MCF 10A (cell line): ENCODE data around the gene DFFA. TPM values are rescaled to one million over a fixed set of nuclear protein-coding genes. Genes with fewer than 3 reads are reported as not detected.
A peak's percentile ranks its signal among the peaks of the same experiment; 100 is the strongest.
"Not testable (repeated sequence)": the region's sequence is repeated elsewhere in the genome, so short reads cannot be mapped to it uniquely, and the experiment has no call there.

ENCODE experiments used
- BruUV-seq: library from RNA; stranded (reverse); fragments of 400-500 nt; replicated peaks from 2 replicates; lab custom pipeline; 2021; lab: Mats Ljungman, UMichigan
- CTCF ChIA-PET: fragments of 300-600 bp; sonication (Branson Sonifier 250); formaldehyde crosslinking; extraction: SDS; loops from one replicate; lab custom pipeline; 2021; ENCODE audit warnings: antibody characterized with exemption, inconsistent platforms; lab: Yijun Ruan, JAX
- POLR2A ChIA-PET: fragments of 300-600, 350-650 bp; sonication (Branson Sonifier 250); formaldehyde crosslinking; extraction: SDS; loops from one replicate; lab custom pipeline; 2020; ENCODE audit warnings: antibody characterized with exemption, inconsistent platforms; lab: Yijun Ruan, JAX
- DNase-seq: peaks from one replicate; pipeline ENCODE4 v3.0.0-alpha.2; 2018; ENCODE audit not compliant: unreplicated experiment
- H3K27ac Mint-ChIP-seq: one replicate; pipeline ENCODE4 v1.8.0; 2022; ENCODE audit warnings: mild to moderate bottlenecking, low read depth, mixed read lengths; ENCODE audit not compliant: unreplicated experiment
- H3K27me3 Mint-ChIP-seq: one replicate; pipeline ENCODE4 v1.8.0; 2022; ENCODE audit warnings: mixed read lengths; ENCODE audit not compliant: insufficient read depth, unreplicated experiment
- H3K36me3 Mint-ChIP-seq: one replicate; pipeline ENCODE4 v1.8.0; 2022; ENCODE audit warnings: mild to moderate bottlenecking, moderate library complexity, mixed read lengths; ENCODE audit not compliant: insufficient read depth, unreplicated experiment
- H3K4me1 Mint-ChIP-seq: one replicate; pipeline ENCODE4 v1.8.0; 2022; ENCODE audit warnings: mixed read lengths; ENCODE audit not compliant: insufficient read depth, unreplicated experiment
- H3K4me3 Mint-ChIP-seq: one replicate; pipeline ENCODE4 v1.8.0; 2022; ENCODE audit warnings: mild to moderate bottlenecking, moderate library complexity, mixed read lengths; ENCODE audit not compliant: unreplicated experiment
- H3K9me3 Mint-ChIP-seq: one replicate; pipeline ENCODE4 v1.8.0; 2022; ENCODE audit warnings: mixed read lengths; ENCODE audit not compliant: unreplicated experiment
- CTCF ChIP-seq: fragments of 200-600 bp; IDR thresholded peaks from one replicate; pipeline ENCODE4 v1.8.0; 2022; ENCODE audit warnings: antibody characterized with exemption, mild to moderate bottlenecking; ENCODE audit not compliant: unreplicated experiment
- intact Hi-C: fragments of 100-400 bp; cut with micrococcal nuclease; formaldehyde crosslinking; loops from 2 replicates; pipeline ENCODE4 v1.14.1; 2022
- total RNA-seq: library from RNA; stranded (reverse); gene quantifications from 2 replicates; pipeline ENCODE4 v1.2.3, GENCODE V29; 2022

Gene DFFA
- total RNA-seq, 1 experiment from 2014 or later: 51.3 TPM

- Mint-ChIP-seq H3K36me3 (no peaks in the 10 kb centered on the region), H3K27ac (peak overlapping the region; percentile 90), H3K4me3 (peak overlapping the region; percentile 98), H3K4me1 (peaks cover 13% of the 10 kb centered on the region), H3K9me3 (no peaks in the 10 kb centered on the region), H3K27me3 (no peaks in the 10 kb centered on the region)
- BruUV-seq: no TSS peak
- intact Hi-C loops: no loop called here
- no peak for TF ChIP-seq CTCF
- no peak for DNase-seq
- ChIA-PET CTCF (interaction anchor here (0.7 to 1.6 kb wide), 5 partner anchors 15 to 104 kb away, joined by 3 to 15 read pairs (median 4); partner anchors contain the start of gene CENPS), POLR2A (interaction anchor here (0.6 to 3.4 kb wide), 11 partner anchors 16 to 585 kb away, joined by 3 to 14 read pairs (median 3); partner anchors contain the start of genes CENPS and KIF1B)
These were observed 3.2 kb upstream of the DFFA start for GRCh38 chr1:10475510-10475909.

- POLR2A ChIA-PET: interaction anchor here (0.6 to 3.4 kb wide), 12 partner anchors 15 to 584 kb away, joined by 3 to 14 read pairs (median 4); partner anchors contain the start of genes CENPS and KIF1B
- BruUV-seq: no TSS peak
These were observed 2.5 kb upstream of the DFFA start, which contains the start of gene PEX14 for GRCh38 chr1:10474613-10475507. TSS of gene PEX14 (plus strand) at chr1:10474950. CDS start at chr1:10474967, 17 bp downstream.

GRCh38 chr1:10474309-10474612, 1.9 kb upstream of the DFFA start:
- H3K27ac Mint-ChIP-seq: peak overlapping the region; percentile 90
- ChIA-PET POLR2A (interaction anchor here (1.1 to 3.4 kb wide), 3 partner anchors 15 to 21 kb away, joined by 3 to 14 read pairs (median 4); no protein-coding TSS in a partner anchor), CTCF (interaction anchor here (0.5 to 1.6 kb wide), 2 partner anchors 21 to 28 kb away, joined by 3 to 15 read pairs; no protein-coding TSS in a partner anchor)
- intact Hi-C loops, H3K9me3 Mint-ChIP-seq, DNase-seq, BruUV-seq, H3K27me3 Mint-ChIP-seq, H3K4me1 Mint-ChIP-seq, H3K36me3 Mint-ChIP-seq: not testable (repeated sequence)
- peak overlapping the region; percentile 98 for H3K4me3 Mint-ChIP-seq

More at GRCh38 chr1:10474613-10475507, 2.5 kb upstream of the DFFA start, which contains the start of gene PEX14:
- H3K4me3 Mint-ChIP-seq: peak within 1 kb of the TSS; percentile 98
- no peaks in the 10 kb centered on the region for H3K27me3 Mint-ChIP-seq
- intact Hi-C loops: no loop called here
- no peaks in the 10 kb centered on the region for H3K9me3 Mint-ChIP-seq
- TF ChIP-seq CTCF: no peak
- peaks cover 13% of the 10 kb centered on the region for H3K4me1 Mint-ChIP-seq
- no peaks in the 10 kb centered on the region for H3K36me3 Mint-ChIP-seq
- DNase-seq: peak; percentile 89
- H3K27ac Mint-ChIP-seq: peak within 1 kb of the TSS; percentile 90
- CTCF ChIA-PET: interaction anchor here (0.7 to 1.6 kb wide), 5 partner anchors 15 to 105 kb away, joined by 3 to 15 read pairs (median 4); partner anchors contain the start of gene CENPS

GRCh38 chr1:10473145-10473765, 926 bp upstream of the DFFA start:
- Mint-ChIP-seq H3K4me3 (peak overlapping the region; percentile 97), H3K27me3 (no peaks in the 10 kb centered on the region), H3K4me1 (peaks cover 7% of the 10 kb centered on the region), H3K36me3 (peaks cover 16% of the 10 kb centered on the region), H3K9me3 (no peaks in the 10 kb centered on the region), H3K27ac (no peak overlapping the region)
- TF ChIP-seq CTCF: no peak
- intact Hi-C loops: no loop called here
- DNase-seq: no peak
- ChIA-PET POLR2A (interaction anchor here (0.7 to 3.4 kb wide), 10 partner anchors 13 to 351 kb away, joined by 3 to 23 read pairs (median 6); partner anchors contain the start of gene KIF1B), CTCF (interaction anchor here (0.7 to 1.4 kb wide), 2 partner anchors 21 to 405 kb away, joined by 3 to 4 read pairs; no protein-coding TSS in a partner anchor)
- no TSS peak for BruUV-seq
